ENCODE measurements around the gene CTNNB1.

The CTNNB1 gene

GRCh38 chr3:41198950-41199865 lies at the start of gene CTNNB1:
CTNNB1 (plus strand) TSS chr3:41199505; CDS start chr3:41224069, 24,564 bp downstream.
- DNase-seq (ENCODE audit: low read depth), result peak; percentile 88

- no peak for DNase-seq (ENCODE audit: low read depth)
Measured at GRCh38 chr3:41155834-41156233, 43.5 kb upstream of the CTNNB1 start.

DNA sequence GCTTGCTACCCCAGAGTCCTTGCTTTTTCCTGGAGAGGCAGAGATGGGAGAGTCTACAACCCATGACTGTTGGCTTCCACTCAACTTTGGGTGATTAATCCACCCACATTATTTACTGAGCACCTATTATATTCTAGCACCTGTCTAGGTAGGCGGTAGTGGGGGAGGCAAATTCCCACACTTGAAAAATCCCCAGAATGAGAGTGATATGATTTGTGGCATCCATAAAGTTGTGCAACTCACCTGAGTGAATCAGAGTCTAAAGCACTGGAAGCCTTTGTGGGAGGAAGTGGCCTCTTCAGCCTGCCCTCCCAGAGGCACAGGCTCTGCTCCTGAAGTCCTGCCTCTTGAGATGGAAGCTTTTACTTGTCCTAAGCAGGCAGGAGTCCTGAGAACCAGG lies 40.4 kb upstream of the CTNNB1 start:
- no peak for DNase-seq (ENCODE audit: low read depth)

- DNase-seq (ENCODE audit: low read depth), result no peak
Measured at GRCh38 chr3:41159588-41160189, 39.6 kb upstream of the CTNNB1 start.

DNA sequence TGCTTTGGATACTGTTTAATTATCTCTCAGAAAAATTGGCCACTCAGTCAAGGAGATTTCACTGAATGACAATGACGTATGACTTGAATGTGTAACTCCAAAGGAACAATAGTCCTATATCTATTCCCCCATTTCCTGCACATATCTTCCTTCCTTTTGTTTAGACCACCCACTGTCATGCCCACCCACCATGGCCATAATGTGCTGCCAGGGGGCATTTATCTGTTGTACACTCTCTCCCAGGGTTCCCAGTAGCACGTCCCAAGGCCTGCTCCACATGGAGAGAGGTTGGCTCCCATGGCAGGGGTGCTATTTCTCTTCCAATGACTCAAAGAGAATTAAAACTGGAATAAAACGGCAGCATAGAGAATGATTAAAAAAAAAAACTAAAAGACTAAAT lies 36.8 kb upstream of the CTNNB1 start:
- no peak for DNase-seq (ENCODE audit: low read depth)

- DNase-seq (ENCODE audit: low read depth), result no peak
Measured at GRCh38 chr3:41163006-41163405, 36.3 kb upstream of the CTNNB1 start.

DNA sequence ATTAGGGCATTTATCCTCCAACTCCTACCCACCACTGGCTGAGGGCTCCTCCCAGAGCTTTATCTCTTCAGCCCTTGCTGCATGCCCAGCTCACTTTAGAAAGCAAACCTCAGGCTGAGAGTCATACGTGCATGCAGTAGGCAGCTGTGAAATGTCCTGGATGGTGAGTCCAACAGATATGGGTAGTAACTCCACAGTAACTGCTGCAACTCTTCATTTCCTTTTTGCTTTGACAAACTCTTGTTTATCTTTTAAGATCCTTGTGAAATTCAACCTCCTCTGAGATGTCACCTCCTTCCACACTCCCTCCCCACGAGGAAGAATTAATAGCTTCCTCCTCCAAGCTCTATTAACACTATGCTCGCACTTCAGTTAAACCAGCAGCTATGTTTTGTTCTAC lies 35.9 kb upstream of the CTNNB1 start:
- no peak for DNase-seq (ENCODE audit: low read depth)

GRCh38 chr3:41164777-41165176 lies 34.5 kb upstream of the CTNNB1 start:
- no peak for DNase-seq (ENCODE audit: low read depth)

DNA sequence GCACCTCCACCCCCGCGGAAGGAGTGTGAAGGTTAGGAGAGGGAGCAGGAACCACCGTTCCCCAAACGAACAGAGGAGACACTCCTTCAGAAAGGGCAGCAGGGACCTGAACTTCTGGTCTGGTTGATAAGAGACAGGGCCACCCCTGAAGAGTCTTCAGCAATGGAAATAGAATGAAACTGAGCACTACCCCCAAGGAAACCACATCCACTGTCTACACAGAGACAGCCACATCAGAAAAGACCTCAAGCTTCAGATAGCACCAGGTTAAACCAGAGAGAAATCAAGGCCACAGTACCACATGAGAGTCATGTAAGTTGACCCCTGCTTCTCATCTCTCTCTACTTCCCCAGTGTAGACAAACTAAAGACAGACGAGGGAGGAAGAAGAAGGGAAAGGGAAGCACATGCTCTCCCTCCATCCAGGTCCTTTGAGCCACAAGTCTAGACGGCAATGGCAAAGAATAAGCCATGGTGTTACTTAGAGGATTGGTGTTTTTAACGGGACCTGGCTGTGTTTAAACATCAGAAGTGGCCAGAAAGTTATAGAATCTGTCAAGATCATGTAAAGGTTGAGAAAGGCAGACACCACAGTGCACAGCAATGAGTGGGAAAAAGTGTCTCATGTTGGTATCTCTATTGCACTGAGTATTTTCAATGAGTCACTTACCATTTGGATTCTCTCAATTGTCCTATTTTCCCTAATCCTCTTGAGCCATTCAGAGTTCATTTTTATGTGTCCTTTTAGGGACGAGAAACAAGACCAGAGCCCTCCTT lies 31.4 kb upstream of the CTNNB1 start:
- no peak for DNase-seq (ENCODE audit: low read depth)

GRCh38 chr3:41169023-41169422 lies 30.3 kb upstream of the CTNNB1 start:
- peak; percentile 39 for DNase-seq (ENCODE audit: low read depth)

GRCh38 chr3:41173926-41174885 lies 25.1 kb upstream of the CTNNB1 start:
- no peak for DNase-seq (ENCODE audit: low read depth)

GRCh38 chr3:41175365-41175764 lies 23.9 kb upstream of the CTNNB1 start:
- DNase-seq (ENCODE audit: low read depth), result peak; percentile 8

- no peak for DNase-seq (ENCODE audit: low read depth)
Measured at GRCh38 chr3:41176596-41176995, 22.7 kb upstream of the CTNNB1 start.

GRCh38 chr3:41178576-41178975 lies 20.7 kb upstream of the CTNNB1 start:
- peak; percentile 4 for DNase-seq (ENCODE audit: low read depth)

DNA sequence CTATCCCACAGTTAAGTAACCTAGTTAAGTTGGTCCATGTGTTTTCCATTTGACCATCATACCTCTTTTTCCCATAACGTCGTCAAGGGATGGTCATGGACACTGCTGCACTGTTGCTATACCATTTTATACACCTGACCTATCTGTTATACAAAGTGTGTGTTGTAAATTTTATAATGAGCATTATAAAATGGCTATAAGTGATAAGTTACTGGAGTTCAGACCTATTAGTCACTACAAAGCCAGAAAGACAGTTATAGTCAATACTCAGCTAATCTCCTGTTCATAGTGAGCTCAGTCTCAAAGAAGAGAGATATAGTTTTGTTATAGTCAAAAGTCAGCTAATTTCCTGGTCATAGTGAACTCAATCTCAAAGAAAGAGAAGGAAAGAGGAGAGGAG lies 18.9 kb upstream of the CTNNB1 start:
- DNase-seq (ENCODE audit: low read depth), result no peak

GRCh38 chr3:41182504-41183059 lies 16.7 kb upstream of the CTNNB1 start:
- DNase-seq (ENCODE audit: low read depth), result no peak

GRCh38 chr3:41184394-41184793 lies 14.9 kb upstream of the CTNNB1 start:
- no peak for DNase-seq (ENCODE audit: low read depth)

- DNase-seq (ENCODE audit: low read depth), result no peak
Measured at GRCh38 chr3:41186297-41186696, 13.0 kb upstream of the CTNNB1 start.

DNA sequence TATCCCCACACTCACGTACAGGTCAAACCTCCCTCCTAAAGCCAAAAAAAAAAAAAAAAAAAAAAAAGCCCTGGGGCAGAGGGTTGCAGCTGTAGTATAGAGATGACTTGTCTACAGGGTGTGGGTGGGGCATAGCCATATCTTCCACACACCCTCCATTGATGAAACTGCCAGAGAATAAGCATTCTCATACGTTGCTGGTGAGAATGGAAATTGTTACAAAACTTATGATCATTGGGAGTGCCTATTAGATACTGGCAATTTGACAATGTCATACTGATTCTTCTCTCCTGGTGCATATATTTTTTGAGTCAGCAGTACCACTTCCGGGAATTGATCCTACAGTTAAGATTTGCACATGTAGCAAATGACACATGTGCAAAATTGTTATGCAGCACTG lies 11.0 kb upstream of the CTNNB1 start:
- DNase-seq (ENCODE audit: low read depth), result no peak

- DNase-seq (ENCODE audit: low read depth), result no peak
Measured at GRCh38 chr3:41190509-41191284, 8.6 kb upstream of the CTNNB1 start.

Data from EH (cell line).